ENCODE measurements around the gene NAPB. TPM values are rescaled to one million over a fixed set of nuclear protein-coding genes. Genes with fewer than 3 reads are reported as not detected.

NAPB gene
- total RNA-seq, 2 experiments from 2014 or later, result 18.1 to 20.7 TPM

- H3K27me3 Mint-ChIP-seq, result peaks cover 7% of the 10 kb centered on the region
- no peak overlapping the region for H3K27ac Mint-ChIP-seq
- POLR2A ChIA-PET, result no interaction called here
- DNase-seq (no peak), ATAC-seq (ENCODE audit: low read depth) (no peak)
- no peaks in the 10 kb centered on the region for H3K4me1 Mint-ChIP-seq
- H3K4me3 Mint-ChIP-seq, result no peak overlapping the region
- no peaks in the 10 kb centered on the region for H3K36me3 Mint-ChIP-seq
- H3K9me3 Mint-ChIP-seq, result no peaks in the 10 kb centered on the region
Measured at GRCh38 chr20:23434521-23435313, 13.4 kb upstream of the NAPB start.

GRCh38 chr20:23433628-23434027 lies 12.3 kb upstream of the NAPB start:
- H3K4me3 Mint-ChIP-seq, result no peak overlapping the region
- H3K27me3 Mint-ChIP-seq, result peaks cover 7% of the 10 kb centered on the region
- ATAC-seq (ENCODE audit: low read depth) (no peak), DNase-seq (no peak)
- POLR2A ChIA-PET, result no interaction called here
- H3K9me3 Mint-ChIP-seq, result no peaks in the 10 kb centered on the region
- no peak overlapping the region for H3K27ac Mint-ChIP-seq
- H3K36me3 Mint-ChIP-seq, result no peaks in the 10 kb centered on the region
- H3K4me1 Mint-ChIP-seq, result no peaks in the 10 kb centered on the region

- Mint-ChIP-seq H3K27ac (no peak overlapping the region), H3K4me3 (no peak overlapping the region), H3K27me3 (peaks cover 2% of the 10 kb centered on the region), H3K4me1 (peaks cover 22% of the 10 kb centered on the region), H3K9me3 (no peaks in the 10 kb centered on the region), H3K36me3 (no peaks in the 10 kb centered on the region)
- ATAC-seq (ENCODE audit: low read depth), result no peak
- POLR2A ChIA-PET, result no interaction called here
- no peak for DNase-seq
Measured at GRCh38 chr20:23425129-23425528, 3.8 kb upstream of the NAPB start.

GRCh38 chr20:23419995-23420901 lies 1.0 kb downstream of the NAPB start:
- peak overlapping the region; percentile 97 for H3K4me3 Mint-ChIP-seq
- H3K36me3 Mint-ChIP-seq, result no peaks in the 10 kb centered on the region
- H3K27me3 Mint-ChIP-seq, result peaks cover 2% of the 10 kb centered on the region
- H3K9me3 Mint-ChIP-seq, result no peaks in the 10 kb centered on the region
- peak overlapping the region; percentile 94 for H3K27ac Mint-ChIP-seq
- H3K4me1 Mint-ChIP-seq, result peaks cover 62% of the 10 kb centered on the region
- DNase-seq, result peak; percentile 66
- ATAC-seq (ENCODE audit: low read depth), result peak; percentile 20
- POLR2A ChIA-PET, result interaction anchor here (1.2 to 6.7 kb wide), 6 partner anchors 17 to 70 kb away, joined by 4 to 72 read pairs (median 12); partner anchors contain the start of genes GZF1 and NXT1

- ATAC-seq (ENCODE audit: low read depth), result no peak
- Mint-ChIP-seq H3K4me3 (peak overlapping the region; percentile 97), H3K36me3 (no peaks in the 10 kb centered on the region), H3K27me3 (peaks cover under 1% of the 10 kb centered on the region), H3K9me3 (no peaks in the 10 kb centered on the region), H3K27ac (peak overlapping the region; percentile 94), H3K4me1 (peaks cover 63% of the 10 kb centered on the region)
- DNase-seq, result no peak
- POLR2A ChIA-PET, result interaction anchor here (1.3 to 6.7 kb wide), 5 partner anchors 17 to 69 kb away, joined by 4 to 72 read pairs (median 18); partner anchors contain the start of genes GZF1 and NXT1
Measured at GRCh38 chr20:23419657-23419994, 1.7 kb downstream of the NAPB start.

GRCh38 chr20:23417861-23418260 lies 3.4 kb downstream of the NAPB start:
- H3K27me3 Mint-ChIP-seq, result no peaks in the 10 kb centered on the region
- peak overlapping the region; percentile 64 for H3K4me3 Mint-ChIP-seq
- DNase-seq, result no peak
- no peaks in the 10 kb centered on the region for H3K9me3 Mint-ChIP-seq
- peak overlapping the region; percentile 82 for H3K27ac Mint-ChIP-seq
- ATAC-seq (ENCODE audit: low read depth), result no peak
- peaks cover 1% of the 10 kb centered on the region for H3K36me3 Mint-ChIP-seq
- POLR2A ChIA-PET, result interaction anchor here (0.7 to 6.7 kb wide), 7 partner anchors 15 to 68 kb away, joined by 3 to 72 read pairs (median 6); partner anchors contain the start of gene NXT1
- peaks cover 60% of the 10 kb centered on the region for H3K4me1 Mint-ChIP-seq

GRCh38 chr20:23415959-23416583 lies 5.2 kb downstream of the NAPB start:
- ATAC-seq (ENCODE audit: low read depth), result no peak
- DNase-seq, result no peak
- POLR2A ChIA-PET, result interaction anchor here (1.6 kb wide), 1 partner anchor 9 kb away, joined by 3 read pairs; no protein-coding TSS in a partner anchor
- H3K4me3 Mint-ChIP-seq, result no peak overlapping the region
- H3K27ac Mint-ChIP-seq, result no peak overlapping the region
- peaks cover 49% of the 10 kb centered on the region for H3K4me1 Mint-ChIP-seq
- no peaks in the 10 kb centered on the region for H3K27me3 Mint-ChIP-seq
- no peaks in the 10 kb centered on the region for H3K9me3 Mint-ChIP-seq
- H3K36me3 Mint-ChIP-seq, result peaks cover 1% of the 10 kb centered on the region

- Mint-ChIP-seq H3K27me3 (no peaks in the 10 kb centered on the region), H3K36me3 (peaks cover 1% of the 10 kb centered on the region), H3K27ac (no peak overlapping the region), H3K4me3 (no peak overlapping the region), H3K9me3 (no peaks in the 10 kb centered on the region), H3K4me1 (peaks cover 49% of the 10 kb centered on the region)
- DNase-seq, result no peak
- ATAC-seq (ENCODE audit: low read depth), result no peak
- POLR2A ChIA-PET, result no interaction called here
Measured at GRCh38 chr20:23415555-23415954, 5.7 kb downstream of the NAPB start.

GRCh38 chr20:23414526-23415188 lies 6.6 kb downstream of the NAPB start:
- Mint-ChIP-seq H3K27me3 (no peaks in the 10 kb centered on the region), H3K36me3 (peaks cover 1% of the 10 kb centered on the region), H3K4me1 (peaks cover 47% of the 10 kb centered on the region), H3K27ac (no peak overlapping the region), H3K4me3 (no peak overlapping the region), H3K9me3 (no peaks in the 10 kb centered on the region)
- ATAC-seq (ENCODE audit: low read depth), result no peak
- DNase-seq, result no peak
- POLR2A ChIA-PET, result no interaction called here

GRCh38 chr20:23413862-23414422 lies 7.3 kb downstream of the NAPB start:
- H3K4me1 Mint-ChIP-seq, result peaks cover 43% of the 10 kb centered on the region
- POLR2A ChIA-PET, result no interaction called here

GRCh38 chr20:23412026-23412425 lies 9.3 kb downstream of the NAPB start:
- H3K4me3 Mint-ChIP-seq, result no peak overlapping the region
- no peaks in the 10 kb centered on the region for H3K27me3 Mint-ChIP-seq
- DNase-seq (no peak), ATAC-seq (ENCODE audit: low read depth) (no peak)
- H3K36me3 Mint-ChIP-seq, result peaks cover 4% of the 10 kb centered on the region
- no peaks in the 10 kb centered on the region for H3K9me3 Mint-ChIP-seq
- peaks cover 33% of the 10 kb centered on the region for H3K4me1 Mint-ChIP-seq
- POLR2A ChIA-PET, result no interaction called here
- H3K27ac Mint-ChIP-seq, result no peak overlapping the region

More at GRCh38 chr20:23413862-23414422, 7.3 kb downstream of the NAPB start:
- no peak for DNase-seq
- no peak overlapping the region for H3K27ac Mint-ChIP-seq
- H3K9me3 Mint-ChIP-seq, result no peaks in the 10 kb centered on the region
- no peaks in the 10 kb centered on the region for H3K27me3 Mint-ChIP-seq
- ATAC-seq (ENCODE audit: low read depth), result no peak
- peaks cover 1% of the 10 kb centered on the region for H3K36me3 Mint-ChIP-seq
- no peak overlapping the region for H3K4me3 Mint-ChIP-seq

GRCh38 chr20:23410916-23411695 lies 10.2 kb downstream of the NAPB start:
- DNase-seq (no peak), ATAC-seq (ENCODE audit: low read depth) (no peak)
- H3K27ac Mint-ChIP-seq, result no peak overlapping the region
- peaks cover 6% of the 10 kb centered on the region for H3K36me3 Mint-ChIP-seq
- no peak overlapping the region for H3K4me3 Mint-ChIP-seq
- no peaks in the 10 kb centered on the region for H3K27me3 Mint-ChIP-seq
- POLR2A ChIA-PET, result no interaction called here
- H3K4me1 Mint-ChIP-seq, result peaks cover 30% of the 10 kb centered on the region
- H3K9me3 Mint-ChIP-seq, result no peaks in the 10 kb centered on the region
